CD4-positive, alpha-beta memory T cell (primary cell): Measurements from ENCODE around the gene C1orf74. TPM values are rescaled to one million over a fixed set of nuclear protein-coding genes. Genes with fewer than 3 reads are reported as not detected.

ENCODE experiments used
- CTCF ChIA-PET: fragments of 350-600 bp; sonication (Branson Sonifier 250); formaldehyde crosslinking; loops from one replicate; lab custom pipeline; 2021; ENCODE audit warnings: inconsistent platforms; ENCODE audit not compliant: partially characterized antibody; lab: Charles Lee
- POLR2A ChIA-PET: fragments of 350-600 bp; sonication (Branson Sonifier 250); formaldehyde crosslinking; loops from one replicate; lab custom pipeline; 2021; ENCODE audit not compliant: partially characterized antibody; lab: Charles Lee
- DNase-seq, 5 donors: peaks; one replicate each; pipeline versions ENCODE4 v3.0.0 to v3.0.0-alpha.2; 2020 to 2022; ENCODE audit warnings: mixed read lengths in 1 of 5
- H3K27ac ChIP-seq: one replicate; pipeline ENCODE4 v1.7.0; 2013; ENCODE audit warnings: low read depth, low read length
- H3K27me3 ChIP-seq: 2 replicates; pipeline ENCODE4 v1.7.0; 2013; ENCODE audit warnings: mild to moderate bottlenecking, low read length, moderate library complexity; ENCODE audit not compliant: insufficient read depth
- H3K36me3 ChIP-seq: 2 replicates; pipeline ENCODE4 v1.7.0; 2013; ENCODE audit warnings: mild to moderate bottlenecking, low read length, moderate library complexity; ENCODE audit not compliant: insufficient read depth
- H3K4me1 ChIP-seq: 2 replicates; pipeline ENCODE4 v1.7.0; 2013; ENCODE audit warnings: mild to moderate bottlenecking, low read length, moderate library complexity; ENCODE audit not compliant: insufficient read depth
- H3K4me3 ChIP-seq, 2 donors: one replicate each; pipeline ENCODE4 v1.7.0; 2013; ENCODE audit warnings: low read length in 2 of 2, mild to moderate bottlenecking in 1 of 2
- H3K9me3 ChIP-seq, 2 donors: one replicate each; pipeline ENCODE4 v1.7.0; 2013; ENCODE audit warnings: low read length in 2 of 2, control low read depth in 1 of 2; ENCODE audit not compliant: control insufficient read depth in 1 of 2
- H3K27ac Mint-ChIP-seq, 7 donors: one replicate each; pipeline ENCODE4 v1.8.0; 2020 to 2021; ENCODE audit warnings: mixed read lengths in 7 of 7, mild to moderate bottlenecking in 6 of 7, inconsistent platforms in 3 of 7, moderate library complexity in 3 of 7
- H3K27me3 Mint-ChIP-seq, 2 donors: one replicate each; pipeline ENCODE4 v1.8.0; 2020 to 2021; ENCODE audit warnings: mixed read lengths in 2 of 2
- H3K36me3 Mint-ChIP-seq, 2 donors: one replicate each; pipeline ENCODE4 v1.8.0; 2020 to 2021; ENCODE audit warnings: mixed read lengths in 2 of 2, inconsistent platforms in 1 of 2, mild to moderate bottlenecking in 1 of 2
- H3K4me1 Mint-ChIP-seq, 4 donors: one replicate each; pipeline ENCODE4 v1.8.0; 2020 to 2021; ENCODE audit warnings: mixed read lengths in 4 of 4, mild to moderate bottlenecking in 1 of 4
- H3K4me3 Mint-ChIP-seq, 8 donors: one replicate each; pipeline ENCODE4 v1.8.0; 2020 to 2021; ENCODE audit warnings: mixed read lengths in 8 of 8, mild to moderate bottlenecking in 7 of 8, moderate library complexity in 6 of 8, inconsistent platforms in 3 of 8
- H3K9me3 Mint-ChIP-seq, 8 donors: one replicate each; pipeline ENCODE4 v1.8.0; 2020 to 2021; ENCODE audit warnings: mixed read lengths in 8 of 8, mild to moderate bottlenecking in 5 of 8, inconsistent platforms in 3 of 8, moderate library complexity in 1 of 8
- intact Hi-C: fragments of 100-400 bp; cut with micrococcal nuclease; formaldehyde crosslinking; loops from one replicate; pipeline ENCODE4 v1.15.1; 2023
- polyA plus RNA-seq, 2 donors: library from polyadenylated mRNA; unstranded; fragments of 300-500 nt; fragmentation: Illumina TruSeq; gene quantifications; one replicate each; pipeline ENCODE4 v1.2.3, GENCODE V29; 2021
- total RNA-seq, 2 experiments: library from RNA; stranded (reverse); gene quantifications; one replicate each; pipeline ENCODE4 v1.2.3, GENCODE V29; 2021

C1orf74 gene
- total and polyA plus RNA-seq, 4 experiments from 2014 or later: 0.41 to 1.2 (median 1.2) TPM; not detected in 1

- POLR2A ChIA-PET: interaction anchor here (0.8 kb wide), 1 partner anchor 8 kb away, joined by 3 read pairs; no protein-coding TSS in a partner anchor
- Mint-ChIP-seq H3K4me3 (no peak overlapping the region), H3K4me1 (peaks cover 2 to 12% (median 4%) of the 10 kb centered on the region in 4 donors), H3K27me3 (peaks cover 10 to 20% of the 10 kb centered on the region in 2 donors), H3K9me3 (no peaks in the 10 kb centered on the region), H3K36me3 (no peaks in the 10 kb centered on the region), H3K27ac (peak overlapping the region in 1 of 7 donors; percentile 29)
- Histone ChIP-seq H3K9me3 (no peaks in the 10 kb centered on the region), H3K36me3 (no peaks in the 10 kb centered on the region), H3K27ac (no peak overlapping the region), H3K27me3 (no peaks in the 10 kb centered on the region), H3K4me1 (peaks cover 7% of the 10 kb centered on the region), H3K4me3 (no peak overlapping the region)
- no peak for DNase-seq
- CTCF ChIA-PET: no interaction called here
- intact Hi-C loops: no loop called here
Observed at GRCh38 chr1:209816923-209817322, 32.6 kb upstream of the C1orf74 start.

- no peaks in the 10 kb centered on the region for H3K9me3 Mint-ChIP-seq
- no peak overlapping the region for H3K27ac ChIP-seq
- ChIA-PET POLR2A (interaction anchor here (0.7 kb wide), 1 partner anchor 42 kb away, joined by 3 read pairs; no protein-coding TSS in a partner anchor), CTCF (interaction anchor here (0.6 to 4.3 kb wide), 4 partner anchors 8 to 43 kb away, joined by 3 to 58 read pairs (median 10); partner anchors contain the start of gene UTP25)
- H3K27ac Mint-ChIP-seq: peak overlapping the region in 3 of 7 donors; percentile 50 to 62 (median 53)
- H3K27me3 ChIP-seq: no peaks in the 10 kb centered on the region
- peaks cover 2 to 12% (median 4%) of the 10 kb centered on the region in 4 donors for H3K4me1 Mint-ChIP-seq
- DNase-seq: no peak
- peaks cover 7% of the 10 kb centered on the region for H3K4me1 ChIP-seq
- no peaks in the 10 kb centered on the region for H3K36me3 ChIP-seq
- no peak overlapping the region for H3K4me3 Mint-ChIP-seq
- H3K4me3 ChIP-seq: no peak overlapping the region
- peaks cover 7 to 17% of the 10 kb centered on the region in 2 donors for H3K27me3 Mint-ChIP-seq
- H3K36me3 Mint-ChIP-seq: no peaks in the 10 kb centered on the region
- no peaks in the 10 kb centered on the region for H3K9me3 ChIP-seq
- intact Hi-C loops: no loop called here
Observed at GRCh38 chr1:209815931-209816341, 31.6 kb upstream of the C1orf74 start.

- Histone ChIP-seq H3K9me3 (no peaks in the 10 kb centered on the region), H3K4me1 (peaks cover 7% of the 10 kb centered on the region), H3K27me3 (no peaks in the 10 kb centered on the region), H3K36me3 (no peaks in the 10 kb centered on the region), H3K27ac (no peak overlapping the region), H3K4me3 (no peak overlapping the region)
- Mint-ChIP-seq H3K36me3 (no peaks in the 10 kb centered on the region), H3K27ac (peak overlapping the region in 3 of 7 donors; percentile 50 to 75 (median 62)), H3K4me1 (peaks cover 2 to 12% (median 4%) of the 10 kb centered on the region in 4 donors), H3K27me3 (peaks cover 4 to 14% of the 10 kb centered on the region in 2 donors), H3K9me3 (no peaks in the 10 kb centered on the region), H3K4me3 (no peak overlapping the region)
- POLR2A ChIA-PET: interaction anchor here (0.9 kb wide), 1 partner anchor 9 kb away, joined by 3 read pairs; no protein-coding TSS in a partner anchor
- intact Hi-C loops: no loop called here
- DNase-seq: peak in 2 of 5 donors; percentile 11 to 12
- CTCF ChIA-PET: interaction anchor here (0.6 to 4.3 kb wide), 4 partner anchors 9 to 44 kb away, joined by 3 to 58 read pairs (median 10); partner anchors contain the start of gene UTP25
Observed at GRCh38 chr1:209815490-209815889, 31.1 kb upstream of the C1orf74 start.

GRCh38 chr1:209813902-209814301 is 29.5 kb upstream of the C1orf74 start:
- CTCF ChIA-PET: interaction anchor here (1.4 to 4.3 kb wide), 3 partner anchors 10 to 26 kb away, joined by 3 to 58 read pairs (median 15); partner anchors contain the start of gene UTP25
- intact Hi-C loops: no loop called here
- H3K4me1 Mint-ChIP-seq: peaks cover 2 to 12% (median 4%) of the 10 kb centered on the region in 4 donors
- H3K4me1 ChIP-seq: peaks cover 7% of the 10 kb centered on the region
- H3K27ac Mint-ChIP-seq: no peak overlapping the region
- peaks cover 2 to 11% of the 10 kb centered on the region in 2 donors for H3K27me3 Mint-ChIP-seq
- no peaks in the 10 kb centered on the region for H3K9me3 Mint-ChIP-seq
- no peaks in the 10 kb centered on the region for H3K9me3 ChIP-seq
- H3K4me3 ChIP-seq: no peak overlapping the region
- H3K4me3 Mint-ChIP-seq: no peak overlapping the region
- H3K36me3 Mint-ChIP-seq: no peaks in the 10 kb centered on the region
- no peak for DNase-seq
- H3K27me3 ChIP-seq: no peaks in the 10 kb centered on the region
- POLR2A ChIA-PET: no interaction called here
- no peaks in the 10 kb centered on the region for H3K36me3 ChIP-seq
- no peak overlapping the region for H3K27ac ChIP-seq

- no peak for DNase-seq
- Mint-ChIP-seq H3K27ac (no peak overlapping the region), H3K9me3 (no peaks in the 10 kb centered on the region), H3K27me3 (peaks cover 0 to 2% of the 10 kb centered on the region in 2 donors), H3K4me1 (peaks cover 4 to 14% (median 8%) of the 10 kb centered on the region in 4 donors), H3K36me3 (no peaks in the 10 kb centered on the region), H3K4me3 (no peak overlapping the region)
- POLR2A ChIA-PET: no interaction called here
- Histone ChIP-seq H3K27ac (no peak overlapping the region), H3K36me3 (no peaks in the 10 kb centered on the region), H3K4me1 (peaks cover 10% of the 10 kb centered on the region), H3K27me3 (no peaks in the 10 kb centered on the region), H3K4me3 (no peak overlapping the region), H3K9me3 (no peaks in the 10 kb centered on the region)
- intact Hi-C loops: no loop called here
- CTCF ChIA-PET: interaction anchor here (3.8 kb wide), 1 partner anchor 12 kb away, joined by 46 read pairs; no protein-coding TSS in a partner anchor
Observed at GRCh38 chr1:209810783-209811182, 26.4 kb upstream of the C1orf74 start.

- peaks cover 6 to 13% (median 7%) of the 10 kb centered on the region in 4 donors for H3K4me1 Mint-ChIP-seq
- no peaks in the 10 kb centered on the region for H3K36me3 Mint-ChIP-seq
- intact Hi-C loops: no loop called here
- Histone ChIP-seq H3K27ac (no peak overlapping the region), H3K4me1 (peaks cover 12% of the 10 kb centered on the region), H3K9me3 (no peaks in the 10 kb centered on the region), H3K36me3 (no peaks in the 10 kb centered on the region), H3K27me3 (no peaks in the 10 kb centered on the region), H3K4me3 (no peak overlapping the region)
- H3K9me3 Mint-ChIP-seq: no peaks in the 10 kb centered on the region
- peak overlapping the region in 1 of 7 donors; percentile 62 for H3K27ac Mint-ChIP-seq
- POLR2A ChIA-PET: no interaction called here
- no peak for DNase-seq
- CTCF ChIA-PET: interaction anchor here (3.8 kb wide), 1 partner anchor 13 kb away, joined by 46 read pairs; no protein-coding TSS in a partner anchor
- no peak overlapping the region for H3K4me3 Mint-ChIP-seq
- peaks cover 0 to 2% of the 10 kb centered on the region in 2 donors for H3K27me3 Mint-ChIP-seq
Observed at GRCh38 chr1:209809611-209810010, 25.3 kb upstream of the C1orf74 start.

- Histone ChIP-seq H3K4me1 (peaks cover 12% of the 10 kb centered on the region), H3K36me3 (no peaks in the 10 kb centered on the region), H3K9me3 (no peaks in the 10 kb centered on the region), H3K27me3 (no peaks in the 10 kb centered on the region), H3K4me3 (no peak overlapping the region), H3K27ac (no peak overlapping the region)
- intact Hi-C loops: no loop called here
- H3K36me3 Mint-ChIP-seq: no peaks in the 10 kb centered on the region
- ChIA-PET POLR2A (interaction anchor here (0.6 to 0.8 kb wide), 2 partner anchors 8 to 27 kb away, joined by 3 read pairs; no protein-coding TSS in a partner anchor), CTCF (interaction anchor here (1.0 to 3.8 kb wide), 3 partner anchors 14 to 183 kb away, joined by 4 to 46 read pairs (median 11); no protein-coding TSS in a partner anchor)
- DNase-seq: no peak
- H3K4me3 Mint-ChIP-seq: no peak overlapping the region
- H3K4me1 Mint-ChIP-seq: peaks cover 6 to 13% (median 10%) of the 10 kb centered on the region in 4 donors
- peaks cover 0 to 1% (median 0%) of the 10 kb centered on the region in 8 donors for H3K9me3 Mint-ChIP-seq
- peaks cover 0 to 2% of the 10 kb centered on the region in 2 donors for H3K27me3 Mint-ChIP-seq
- H3K27ac Mint-ChIP-seq: no peak overlapping the region
Observed at GRCh38 chr1:209808059-209808581, 23.8 kb upstream of the C1orf74 start.
